Effector memory CD4-positive, alpha-beta T cell (primary cell): ENCODE results near the gene CNTLN.

Source experiments
- DNase-seq, 3 donors: peaks; one replicate each; pipeline ENCODE4 v3.0.0-alpha.2; 2020
- H3K27ac ChIP-seq: 2 replicates; pipeline ENCODE4 v1.7.0; 2013; ENCODE audit warnings: mild to moderate bottlenecking, low read length, moderate library complexity; ENCODE audit not compliant: insufficient read depth, poor library complexity, severe bottlenecking
- H3K27me3 ChIP-seq: replicated peaks from 2 replicates; pipeline ENCODE4 v1.7.0; 2013; ENCODE audit warnings: mild to moderate bottlenecking, low read length; ENCODE audit not compliant: insufficient read depth, control insufficient read depth, poor library complexity, severe bottlenecking
- H3K36me3 ChIP-seq: 2 replicates; pipeline ENCODE4 v1.7.0; 2013; ENCODE audit warnings: mild to moderate bottlenecking, low read length, moderate library complexity; ENCODE audit not compliant: control insufficient read depth, insufficient read depth
- H3K4me1 ChIP-seq: 2 replicates; pipeline ENCODE4 v1.7.0; 2013; ENCODE audit warnings: low read length, mild to moderate bottlenecking; ENCODE audit not compliant: control insufficient read depth, insufficient read depth, poor library complexity, severe bottlenecking
- H3K4me3 ChIP-seq: 2 replicates; pipeline ENCODE4 v1.7.0; 2013; ENCODE audit warnings: low read length, low read depth, mild to moderate bottlenecking; ENCODE audit not compliant: insufficient read depth, poor library complexity, severe bottlenecking
- H3K9me3 ChIP-seq: 2 replicates; pipeline ENCODE4 v1.7.0; 2013; ENCODE audit warnings: mild to moderate bottlenecking, low read length, moderate library complexity; ENCODE audit not compliant: control insufficient read depth
- total RNA-seq, 3 donors: gene quantifications; one replicate each; lab custom pipeline; 2026; lab: John Stamatoyannopoulos, UW

The CNTLN gene, protein sequence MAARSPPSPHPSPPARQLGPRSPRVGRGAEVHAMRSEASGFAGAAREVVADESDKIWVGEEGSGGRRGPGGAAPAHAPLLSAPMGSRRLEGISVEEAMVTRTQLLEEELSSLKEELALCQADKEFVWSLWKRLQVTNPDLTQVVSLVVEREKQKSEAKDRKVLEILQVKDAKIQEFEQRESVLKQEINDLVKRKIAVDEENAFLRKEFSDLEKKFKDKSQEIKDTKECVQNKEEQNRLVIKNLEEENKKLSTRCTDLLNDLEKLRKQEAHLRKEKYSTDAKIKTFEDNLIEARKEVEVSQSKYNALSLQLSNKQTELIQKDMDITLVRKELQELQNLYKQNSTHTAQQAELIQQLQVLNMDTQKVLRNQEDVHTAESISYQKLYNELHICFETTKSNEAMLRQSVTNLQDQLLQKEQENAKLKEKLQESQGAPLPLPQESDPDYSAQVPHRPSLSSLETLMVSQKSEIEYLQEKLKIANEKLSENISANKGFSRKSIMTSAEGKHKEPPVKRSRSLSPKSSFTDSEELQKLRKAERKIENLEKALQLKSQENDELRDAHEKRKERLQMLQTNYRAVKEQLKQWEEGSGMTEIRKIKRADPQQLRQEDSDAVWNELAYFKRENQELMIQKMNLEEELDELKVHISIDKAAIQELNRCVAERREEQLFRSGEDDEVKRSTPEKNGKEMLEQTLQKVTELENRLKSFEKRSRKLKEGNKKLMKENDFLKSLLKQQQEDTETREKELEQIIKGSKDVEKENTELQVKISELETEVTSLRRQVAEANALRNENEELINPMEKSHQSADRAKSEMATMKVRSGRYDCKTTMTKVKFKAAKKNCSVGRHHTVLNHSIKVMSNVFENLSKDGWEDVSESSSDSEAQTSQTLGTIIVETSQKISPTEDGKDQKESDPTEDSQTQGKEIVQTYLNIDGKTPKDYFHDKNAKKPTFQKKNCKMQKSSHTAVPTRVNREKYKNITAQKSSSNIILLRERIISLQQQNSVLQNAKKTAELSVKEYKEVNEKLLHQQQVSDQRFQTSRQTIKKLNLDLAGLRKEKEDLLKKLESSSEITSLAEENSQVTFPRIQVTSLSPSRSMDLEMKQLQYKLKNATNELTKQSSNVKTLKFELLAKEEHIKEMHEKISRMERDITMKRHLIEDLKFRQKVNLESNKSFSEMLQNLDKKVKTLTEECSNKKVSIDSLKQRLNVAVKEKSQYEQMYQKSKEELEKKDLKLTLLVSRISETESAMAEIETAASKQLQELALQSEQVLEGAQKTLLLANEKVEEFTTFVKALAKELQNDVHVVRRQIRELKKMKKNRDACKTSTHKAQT (N-terminal part only)
- total RNA-seq, result 0.44 to 0.97 (median 0.86) reads per million in 3 donors

GRCh38 chr9:17134396-17135294 is at the start of gene CNTLN:
Gene CNTLN (plus strand): TSS chr9:17135040. CDS start chr9:17135066, 26 bp downstream.
- Histone ChIP-seq H3K36me3 (no peaks in the 10 kb centered on the region), H3K27ac (no peak within 1 kb of the TSS), H3K4me3 (peak within 1 kb of the TSS; percentile 5), H3K9me3 (no peaks in the 10 kb centered on the region), H3K4me1 (no peaks in the 10 kb centered on the region), H3K27me3 (no peaks in the 10 kb centered on the region)
- no peak for DNase-seq

DNA sequence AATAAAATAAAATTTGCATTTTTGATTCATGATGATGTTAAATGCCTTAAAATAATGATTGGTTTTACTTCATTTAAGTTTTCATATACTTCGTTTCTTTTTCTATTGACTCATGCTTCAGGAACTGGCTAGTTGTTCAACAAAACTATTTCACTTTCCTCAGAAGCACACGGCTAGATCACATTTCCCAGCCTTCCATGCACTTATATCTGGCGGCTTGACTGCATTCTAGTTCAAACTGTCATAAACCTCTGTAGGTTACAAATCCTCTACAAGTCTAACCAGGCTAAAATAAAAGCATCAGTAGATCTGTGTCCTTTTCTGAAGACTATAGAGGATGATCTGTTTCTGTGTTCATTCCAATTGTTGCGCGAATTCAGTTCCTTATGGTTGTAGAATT is 46.3 kb upstream of the CNTLN start:
- H3K4me3 ChIP-seq, result no peak overlapping the region
- no peaks in the 10 kb centered on the region for H3K36me3 ChIP-seq
- no peak overlapping the region for H3K27ac ChIP-seq
- DNase-seq, result no peak
- H3K9me3 ChIP-seq, result no peaks in the 10 kb centered on the region
- H3K4me1 ChIP-seq, result no peaks in the 10 kb centered on the region
- no peaks in the 10 kb centered on the region for H3K27me3 ChIP-seq

DNA sequence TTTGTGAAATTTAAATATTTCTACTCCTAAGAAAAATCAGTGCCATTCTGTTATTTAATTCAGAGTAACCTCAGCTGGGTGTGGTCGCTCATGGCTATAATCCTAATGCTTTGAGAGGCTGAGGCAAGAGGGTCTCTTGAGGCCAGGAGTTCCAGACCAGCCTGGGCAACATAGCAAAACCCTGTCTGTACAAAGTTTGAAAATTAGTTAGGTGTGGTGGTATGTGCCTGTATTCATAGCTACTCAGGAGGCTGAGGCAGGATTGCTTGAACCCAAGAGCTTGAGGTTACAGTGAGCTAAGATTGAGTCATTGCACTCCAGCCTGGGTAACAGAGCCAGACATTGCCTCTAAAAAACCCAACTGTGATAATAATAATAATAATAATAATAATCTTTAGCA is 44.8 kb upstream of the CNTLN start:
- Histone ChIP-seq H3K9me3 (no peaks in the 10 kb centered on the region), H3K4me3 (no peak overlapping the region), H3K36me3 (no peaks in the 10 kb centered on the region), H3K4me1 (no peaks in the 10 kb centered on the region), H3K27me3 (no peaks in the 10 kb centered on the region), H3K27ac (no peak overlapping the region)
- no peak for DNase-seq

- H3K27ac ChIP-seq, result no peak overlapping the region
- H3K36me3 ChIP-seq, result no peaks in the 10 kb centered on the region
- no peak for DNase-seq
- H3K9me3 ChIP-seq, result no peaks in the 10 kb centered on the region
- H3K4me1 ChIP-seq, result no peaks in the 10 kb centered on the region
- no peak overlapping the region for H3K4me3 ChIP-seq
- H3K27me3 ChIP-seq, result no peaks in the 10 kb centered on the region
Observed at GRCh38 chr9:17116400-17116837, 18.4 kb upstream of the CNTLN start.

DNA sequence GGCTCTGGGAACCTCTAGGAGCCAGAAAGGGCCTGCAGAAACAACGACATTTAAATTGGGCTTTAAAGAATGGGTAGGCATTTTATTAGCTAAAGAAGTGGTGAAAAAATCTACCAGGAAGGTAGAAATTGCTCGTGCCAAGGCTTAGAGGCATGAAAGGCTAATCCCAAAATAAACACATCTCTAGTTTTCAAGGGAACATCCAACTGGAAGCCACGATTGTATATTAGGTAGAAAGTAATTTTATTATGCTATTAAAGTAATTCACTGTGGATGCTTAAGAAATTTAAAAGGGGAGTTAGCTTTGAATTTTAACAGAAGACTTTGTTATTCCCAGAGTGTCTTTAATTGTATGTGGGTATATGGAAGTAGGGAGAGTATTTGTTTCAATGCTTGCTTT is 17.5 kb upstream of the CNTLN start:
- no peaks in the 10 kb centered on the region for H3K27me3 ChIP-seq
- H3K4me3 ChIP-seq, result no peak overlapping the region
- H3K9me3 ChIP-seq, result no peaks in the 10 kb centered on the region
- H3K4me1 ChIP-seq, result no peaks in the 10 kb centered on the region
- DNase-seq, result no peak
- no peaks in the 10 kb centered on the region for H3K36me3 ChIP-seq
- no peak overlapping the region for H3K27ac ChIP-seq

- Histone ChIP-seq H3K4me1 (no peaks in the 10 kb centered on the region), H3K36me3 (no peaks in the 10 kb centered on the region), H3K4me3 (no peak overlapping the region), H3K27ac (no peak overlapping the region), H3K27me3 (no peaks in the 10 kb centered on the region), H3K9me3 (no peaks in the 10 kb centered on the region)
- DNase-seq, result no peak
Observed at GRCh38 chr9:17120203-17120602, 14.6 kb upstream of the CNTLN start.

DNA sequence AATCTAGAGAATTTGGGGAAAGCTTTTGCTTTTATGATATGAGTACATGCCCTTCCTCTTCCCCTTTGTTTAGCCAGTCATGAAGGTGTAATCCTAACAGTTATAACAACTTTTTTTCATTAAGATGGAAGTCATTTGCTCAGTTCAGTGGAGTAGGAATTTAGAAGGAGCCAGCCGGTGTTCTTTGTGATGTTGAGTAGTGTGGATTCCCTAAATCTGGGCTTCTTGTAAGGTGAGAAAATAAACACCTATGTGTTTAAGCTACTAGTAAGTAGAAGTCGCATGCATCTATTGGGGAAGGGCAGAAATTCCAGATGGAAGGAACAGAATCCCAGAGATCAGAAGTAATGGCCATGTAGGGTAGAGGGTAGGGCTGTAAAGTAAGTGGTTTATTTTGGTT is 13.6 kb upstream of the CNTLN start:
- DNase-seq, result no peak
- H3K36me3 ChIP-seq, result no peaks in the 10 kb centered on the region
- H3K9me3 ChIP-seq, result no peaks in the 10 kb centered on the region
- H3K4me1 ChIP-seq, result no peaks in the 10 kb centered on the region
- no peak overlapping the region for H3K4me3 ChIP-seq
- no peak overlapping the region for H3K27ac ChIP-seq
- no peaks in the 10 kb centered on the region for H3K27me3 ChIP-seq

DNA sequence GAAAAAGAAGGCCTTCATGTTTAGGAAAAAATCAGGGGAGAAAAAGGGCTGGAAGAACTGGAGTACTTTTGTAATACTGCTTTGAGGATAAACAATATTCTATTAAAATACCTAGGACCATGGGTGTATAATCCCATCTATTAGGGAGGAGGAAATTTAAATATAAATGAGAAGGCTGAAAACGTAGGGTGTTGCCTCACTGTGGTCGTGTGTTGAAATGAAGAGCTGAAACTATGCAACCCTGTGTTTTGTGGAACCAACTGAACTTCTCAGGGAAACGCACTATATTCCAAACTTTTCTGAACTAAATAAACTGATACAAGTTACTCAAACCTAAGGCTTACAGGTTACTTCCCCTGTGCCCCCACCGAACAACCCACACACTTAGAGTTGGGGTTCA is 4.5 kb upstream of the CNTLN start:
- H3K4me3 ChIP-seq, result no peak overlapping the region
- no peaks in the 10 kb centered on the region for H3K4me1 ChIP-seq
- H3K9me3 ChIP-seq, result no peaks in the 10 kb centered on the region
- no peak overlapping the region for H3K27ac ChIP-seq
- H3K27me3 ChIP-seq, result no peaks in the 10 kb centered on the region
- no peak for DNase-seq
- no peaks in the 10 kb centered on the region for H3K36me3 ChIP-seq

DNA sequence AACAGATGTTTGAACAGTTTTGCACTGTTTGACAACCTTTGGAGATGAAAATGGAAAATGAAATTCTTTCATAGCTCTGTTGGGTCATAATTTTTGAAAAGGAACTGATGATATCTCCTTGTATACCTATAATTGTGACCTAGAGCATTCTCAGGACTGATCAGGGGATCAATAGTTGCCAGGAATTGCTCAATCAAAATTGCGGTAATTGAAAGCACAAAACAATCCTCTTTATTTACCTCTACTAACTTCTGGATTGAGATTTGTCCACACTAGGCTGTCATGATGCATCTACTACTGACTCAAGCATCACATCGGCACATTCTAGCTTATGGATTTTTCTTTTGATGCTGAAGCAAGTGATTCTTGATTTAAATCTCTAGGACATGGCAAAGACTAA is 4.1 kb upstream of the CNTLN start:
- H3K27me3 ChIP-seq, result no peaks in the 10 kb centered on the region
- H3K4me3 ChIP-seq, result no peak overlapping the region
- no peaks in the 10 kb centered on the region for H3K4me1 ChIP-seq
- no peak overlapping the region for H3K27ac ChIP-seq
- DNase-seq, result no peak
- H3K9me3 ChIP-seq, result no peaks in the 10 kb centered on the region
- H3K36me3 ChIP-seq, result no peaks in the 10 kb centered on the region
